ENCODE data around the gene NCAPD3.

DNA sequence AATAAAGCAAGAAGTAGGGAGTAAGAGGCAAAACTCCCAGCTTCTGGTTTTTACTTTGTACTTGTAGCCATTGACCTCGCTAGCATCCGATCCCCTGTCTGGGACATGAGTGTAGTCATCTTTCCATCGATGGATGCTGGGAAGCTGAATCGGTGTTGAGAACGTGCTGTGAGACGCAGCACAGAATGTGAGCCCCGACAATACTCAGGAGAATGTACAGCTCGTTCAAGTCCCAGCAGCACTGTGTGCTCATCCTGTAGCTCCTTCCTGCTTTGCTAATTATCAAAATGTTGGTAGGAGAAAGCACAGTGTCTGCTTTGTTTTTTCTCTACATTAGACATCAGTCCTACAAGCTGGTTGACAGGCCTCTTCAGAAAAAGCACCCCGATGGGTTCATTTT, 98.3 kb downstream of the NCAPD3 start:
- TF ChIP-seq, protein P1, sequence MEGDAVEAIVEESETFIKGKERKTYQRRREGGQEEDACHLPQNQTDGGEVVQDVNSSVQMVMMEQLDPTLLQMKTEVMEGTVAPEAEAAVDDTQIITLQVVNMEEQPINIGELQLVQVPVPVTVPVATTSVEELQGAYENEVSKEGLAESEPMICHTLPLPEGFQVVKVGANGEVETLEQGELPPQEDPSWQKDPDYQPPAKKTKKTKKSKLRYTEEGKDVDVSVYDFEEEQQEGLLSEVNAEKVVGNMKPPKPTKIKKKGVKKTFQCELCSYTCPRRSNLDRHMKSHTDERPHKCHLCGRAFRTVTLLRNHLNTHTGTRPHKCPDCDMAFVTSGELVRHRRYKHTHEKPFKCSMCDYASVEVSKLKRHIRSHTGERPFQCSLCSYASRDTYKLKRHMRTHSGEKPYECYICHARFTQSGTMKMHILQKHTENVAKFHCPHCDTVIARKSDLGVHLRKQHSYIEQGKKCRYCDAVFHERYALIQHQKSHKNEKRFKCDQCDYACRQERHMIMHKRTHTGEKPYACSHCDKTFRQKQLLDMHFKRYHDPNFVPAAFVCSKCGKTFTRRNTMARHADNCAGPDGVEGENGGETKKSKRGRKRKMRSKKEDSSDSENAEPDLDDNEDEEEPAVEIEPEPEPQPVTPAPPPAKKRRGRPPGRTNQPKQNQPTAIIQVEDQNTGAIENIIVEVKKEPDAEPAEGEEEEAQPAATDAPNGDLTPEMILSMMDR (IDR thresholded peaks at IDR 0.05) = no peak
- TF ChIP-seq POLR2A (IDR thresholded peaks at IDR 0.05) = no peak
